Activated CD8-positive, alpha-beta T cell treated with anti-CD3 and anti-CD28 coated beads for 36 hours (primary cell): Measurements from ENCODE around the gene CNTROB. TPM values are rescaled to one million over a fixed set of nuclear protein-coding genes. Genes with fewer than 3 reads are reported as not detected.

ENCODE experiments used
- ATAC-seq: fragments of 200-7000 bp; cut with Tn5 transposase; one replicate; pipeline ENCODE4 v1.10.0; 2021; ENCODE audit warnings: mild to moderate bottlenecking, moderate library complexity
- CTCF ChIA-PET: fragments of 350-600 bp; sonication (Branson Sonifier 250); formaldehyde crosslinking; loops from one replicate; lab custom pipeline; 2021; ENCODE audit warnings: antibody characterized with exemption; lab: Charles Lee
- POLR2A ChIA-PET: fragments of 350-600 bp; sonication (Branson Sonifier 250); formaldehyde crosslinking; loops from one replicate; lab custom pipeline; 2021; ENCODE audit warnings: antibody characterized with exemption; lab: Charles Lee
- DNase-seq: peaks from one replicate; pipeline ENCODE4 v3.0.0-alpha.2; 2020
- H3K27ac Mint-ChIP-seq: one replicate; pipeline ENCODE4 v1.8.0; 2021; ENCODE audit warnings: mild to moderate bottlenecking, mixed read lengths
- H3K27me3 Mint-ChIP-seq: one replicate; pipeline ENCODE4 v1.8.0; 2021; ENCODE audit warnings: mixed read lengths
- H3K36me3 Mint-ChIP-seq: one replicate; pipeline ENCODE4 v1.8.0; 2021; ENCODE audit warnings: low read depth, mixed read lengths
- H3K4me1 Mint-ChIP-seq: one replicate; pipeline ENCODE4 v1.8.0; 2021; ENCODE audit warnings: low read depth, mixed read lengths
- H3K4me3 Mint-ChIP-seq: one replicate; pipeline ENCODE4 v1.8.0; 2021; ENCODE audit warnings: mild to moderate bottlenecking, moderate library complexity, mixed read lengths
- H3K9me3 Mint-ChIP-seq: one replicate; pipeline ENCODE4 v1.8.0; 2021; ENCODE audit warnings: mixed read lengths
- CTCF ChIP-seq: fragments of 200-600 bp; IDR thresholded peaks from one replicate; pipeline ENCODE4 v1.8.0; 2022; ENCODE audit warnings: antibody characterized with exemption, mild to moderate bottlenecking
- intact Hi-C: fragments of 100-400 bp; cut with micrococcal nuclease; formaldehyde crosslinking; loops from one replicate; pipeline ENCODE4 v1.10.0; 2022
- total RNA-seq, 2 experiments: library from RNA; stranded (reverse); gene quantifications; one replicate each; pipeline ENCODE4 v1.2.3, GENCODE V29; 2021

Gene CNTROB
- total RNA-seq, 2 experiments from 2014 or later = 48.4 to 54.1 TPM

- no peak overlapping the region for H3K4me3 Mint-ChIP-seq
- POLR2A ChIA-PET = interaction anchor here (0.8 kb wide), 1 partner anchor 11 kb away, joined by 3 read pairs; no protein-coding TSS in a partner anchor
Observed at GRCh38 chr17:7935859-7936258, 3.9 kb downstream of the CNTROB start.

GRCh38 chr17:7940034-7940433, 8.0 kb downstream of the CNTROB start:
- H3K27me3 Mint-ChIP-seq = no peaks in the 10 kb centered on the region
- CTCF ChIA-PET = interaction anchor here (1.0 to 2.0 kb wide), 6 partner anchors 43 to 154 kb away, joined by 3 to 8 read pairs (median 4); no protein-coding TSS in a partner anchor
- DNase-seq (no peak), ATAC-seq (no peak)
- H3K4me1 Mint-ChIP-seq = peaks cover 6% of the 10 kb centered on the region
- H3K36me3 Mint-ChIP-seq = peaks cover 54% of the 10 kb centered on the region
- intact Hi-C loops = no loop called here
- H3K4me3 Mint-ChIP-seq = no peak overlapping the region
- POLR2A ChIA-PET = interaction anchor here (0.8 to 1.5 kb wide), 3 partner anchors 8 to 24 kb away, joined by 3 to 4 read pairs (median 4); partner anchors contain the start of gene RNF227
- TF ChIP-seq CTCF = no peak
- no peak overlapping the region for H3K27ac Mint-ChIP-seq
- H3K9me3 Mint-ChIP-seq = no peaks in the 10 kb centered on the region

More at GRCh38 chr17:7935859-7936258, 3.9 kb downstream of the CNTROB start:
- intact Hi-C loops = no loop called here
- peaks cover 28% of the 10 kb centered on the region for H3K4me1 Mint-ChIP-seq
- TF ChIP-seq CTCF = no peak
- H3K36me3 Mint-ChIP-seq = peaks cover 40% of the 10 kb centered on the region
- no peak for ATAC-seq
- H3K27ac Mint-ChIP-seq = no peak overlapping the region
- H3K9me3 Mint-ChIP-seq = no peaks in the 10 kb centered on the region
- CTCF ChIA-PET = interaction anchor here (0.9 to 8.2 kb wide), 8 partner anchors 8 to 174 kb away, joined by 3 to 90 read pairs (median 4); no protein-coding TSS in a partner anchor
- no peak for DNase-seq
- no peaks in the 10 kb centered on the region for H3K27me3 Mint-ChIP-seq

GRCh38 chr17:7940743-7941142, 8.7 kb downstream of the CNTROB start:
- DNase-seq (no peak), ATAC-seq (no peak)
- intact Hi-C loops = no loop called here
- H3K36me3 Mint-ChIP-seq = peaks cover 55% of the 10 kb centered on the region
- H3K4me1 Mint-ChIP-seq = peaks cover 4% of the 10 kb centered on the region
- H3K4me3 Mint-ChIP-seq = no peak overlapping the region
- ChIA-PET POLR2A (interaction anchor here (1.0 kb wide), 1 partner anchor 8 kb away, joined by 3 read pairs; the partner anchor contains the start of genes CNTROB and TRAPPC1), CTCF (interaction anchor here (0.8 to 2.0 kb wide), 7 partner anchors 42 to 119 kb away, joined by 3 to 8 read pairs (median 3); no protein-coding TSS in a partner anchor)
- no peaks in the 10 kb centered on the region for H3K27me3 Mint-ChIP-seq
- H3K9me3 Mint-ChIP-seq = no peaks in the 10 kb centered on the region
- TF ChIP-seq CTCF = no peak
- H3K27ac Mint-ChIP-seq = no peak overlapping the region

GRCh38 chr17:7943291-7943690, 11.3 kb downstream of the CNTROB start:
- ATAC-seq (no peak), DNase-seq (no peak)
- H3K27ac Mint-ChIP-seq = no peak overlapping the region
- intact Hi-C loops = no loop called here
- no peaks in the 10 kb centered on the region for H3K4me1 Mint-ChIP-seq
- peaks cover 53% of the 10 kb centered on the region for H3K36me3 Mint-ChIP-seq
- H3K27me3 Mint-ChIP-seq = no peaks in the 10 kb centered on the region
- H3K9me3 Mint-ChIP-seq = no peaks in the 10 kb centered on the region
- TF ChIP-seq CTCF = no peak
- ChIA-PET POLR2A (interaction anchor here (3.3 kb wide), 1 partner anchor 10 kb away, joined by 16 read pairs; no protein-coding TSS in a partner anchor), CTCF (interaction anchor here (1.0 to 2.3 kb wide), 4 partner anchors 8 to 47 kb away, joined by 3 to 9 read pairs (median 4); no protein-coding TSS in a partner anchor)
- no peak overlapping the region for H3K4me3 Mint-ChIP-seq

- ATAC-seq (no peak), DNase-seq (no peak)
- ChIA-PET CTCF (interaction anchor here (0.8 to 2.3 kb wide), 11 partner anchors 9 to 148 kb away, joined by 3 to 9 read pairs (median 4); partner anchors contain the start of genes CNTROB and TRAPPC1), POLR2A (interaction anchor here (0.6 to 3.3 kb wide), 6 partner anchors 10 to 201 kb away, joined by 3 to 16 read pairs (median 3); partner anchors contain the start of gene TRAPPC1)
- H3K27me3 Mint-ChIP-seq = no peaks in the 10 kb centered on the region
- H3K36me3 Mint-ChIP-seq = peaks cover 61% of the 10 kb centered on the region
- no peaks in the 10 kb centered on the region for H3K9me3 Mint-ChIP-seq
- H3K4me3 Mint-ChIP-seq = no peak overlapping the region
- intact Hi-C loops = no loop called here
- no peak for TF ChIP-seq CTCF
- no peaks in the 10 kb centered on the region for H3K4me1 Mint-ChIP-seq
- H3K27ac Mint-ChIP-seq = no peak overlapping the region
Observed at GRCh38 chr17:7944326-7944725, 12.3 kb downstream of the CNTROB start.
